Stimulated activated CD4-positive, alpha-beta T cell treated with anti-CD3 and anti-CD28 coated beads, Interleukin-2, amount 100 ng/mL, for 24 hours (primary cell): ENCODE results near the gene GNAQ.

Experiments
- DNase-seq, 2 donors: peaks; one replicate each; pipeline ENCODE4 v3.0.0-alpha.2; 2020

Gene GNAQ

DNA sequence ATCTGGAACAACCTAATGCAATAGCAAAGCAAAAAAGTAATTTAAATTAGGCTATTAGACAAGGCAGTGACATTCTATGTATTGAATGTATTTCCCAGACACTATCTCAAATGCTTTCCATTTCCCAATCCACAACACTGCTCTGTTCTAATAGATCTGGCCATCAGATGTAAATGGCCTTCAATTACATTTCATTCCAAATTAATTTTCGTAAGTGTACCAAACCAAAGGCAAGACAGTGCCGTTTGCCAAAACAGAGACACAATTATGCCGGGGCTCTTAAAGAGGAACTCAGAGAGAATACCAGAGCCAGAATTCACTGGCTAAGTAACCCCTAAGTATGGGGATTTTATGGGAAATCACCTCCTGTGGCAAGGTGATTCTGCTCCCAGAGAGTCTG, 63.1 kb downstream of the GNAQ start:
- DNase-seq, result no peak

DNA sequence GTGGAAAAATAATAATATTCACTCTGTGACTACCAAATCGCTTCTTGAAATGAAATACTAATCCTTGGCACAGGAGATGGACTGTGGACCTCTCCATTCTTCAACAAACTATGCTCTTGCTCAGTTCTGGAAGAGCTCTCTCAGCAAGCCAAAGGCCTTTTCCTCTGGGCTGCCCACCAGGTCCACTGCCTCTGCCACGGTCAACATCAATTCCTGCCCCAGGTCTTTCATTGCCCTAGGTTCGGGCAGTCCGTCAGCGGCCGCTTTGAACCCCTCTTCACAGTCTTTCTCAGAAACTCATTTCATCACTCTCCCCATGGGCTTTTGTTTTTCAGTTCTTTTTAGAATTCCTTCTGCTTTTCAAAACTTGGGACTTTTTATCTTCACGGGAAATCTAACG, 64.9 kb downstream of the GNAQ start:
- DNase-seq, result no peak

DNA sequence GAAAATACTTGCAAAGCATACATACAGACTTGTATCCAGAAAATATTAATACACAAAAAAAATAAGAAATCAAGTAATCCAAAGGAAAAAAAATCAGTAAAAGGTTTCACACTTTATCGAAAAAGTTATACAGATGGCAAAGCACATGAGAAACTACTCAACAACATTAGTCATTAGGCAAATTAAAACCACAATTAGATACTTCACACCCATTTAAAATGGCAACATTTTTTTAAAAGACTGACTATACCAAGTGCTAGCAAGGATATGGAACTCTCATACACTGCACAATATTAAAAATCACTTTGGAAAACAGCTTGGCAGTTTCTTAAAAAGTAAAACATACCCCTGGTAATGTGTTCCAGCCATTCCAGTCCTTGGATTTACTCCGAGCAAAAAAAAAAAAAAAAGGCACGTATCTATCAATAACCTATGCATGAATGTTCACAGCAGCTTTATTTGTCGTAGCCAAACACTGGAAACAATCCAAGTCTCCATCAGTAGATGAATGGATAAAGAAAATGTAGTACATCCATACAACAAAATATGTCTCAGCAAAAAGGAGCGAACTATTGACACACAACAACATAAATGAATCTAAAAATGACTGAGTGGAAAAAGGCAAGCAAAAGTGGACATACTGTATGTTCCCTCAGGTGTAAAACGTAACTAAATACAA, 66.0 kb downstream of the GNAQ start:
- DNase-seq, result no peak

DNA sequence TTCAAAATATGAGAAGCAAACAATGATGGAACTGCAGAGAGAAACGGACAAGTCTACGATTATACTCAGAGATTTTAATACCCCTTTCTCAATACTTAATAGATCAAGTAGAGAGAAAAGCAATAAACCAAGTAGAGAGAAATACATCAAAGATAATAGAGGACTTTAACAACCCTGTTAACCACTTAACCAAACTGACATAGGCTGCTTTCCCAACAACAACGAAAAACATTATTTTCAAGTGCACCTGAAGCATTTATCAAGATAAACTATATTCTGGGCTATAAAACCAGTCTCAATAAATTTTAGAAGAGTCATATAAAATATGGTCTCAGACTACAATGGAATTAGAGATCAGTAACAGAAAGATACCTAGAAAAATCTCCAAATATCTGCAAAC, 67.4 kb downstream of the GNAQ start:
- no peak for DNase-seq

DNA sequence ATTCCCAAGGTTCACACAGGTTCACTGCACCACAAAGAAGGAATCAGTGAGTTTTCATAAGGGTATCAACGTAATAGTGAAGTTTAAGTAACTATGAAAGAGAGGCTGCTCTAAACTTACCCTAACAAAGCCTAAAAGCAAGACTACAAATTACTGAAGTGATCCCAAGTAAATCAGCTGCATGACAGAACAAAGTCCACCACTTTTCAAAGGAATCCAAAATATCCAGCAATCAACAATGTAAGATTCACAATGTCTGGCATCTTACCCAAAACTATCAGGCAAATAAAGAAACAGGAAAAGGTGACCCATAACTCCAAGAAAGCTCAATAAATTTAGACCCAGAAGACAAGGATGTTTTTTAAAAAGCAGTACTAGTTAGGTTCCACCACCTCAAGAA, 70.1 kb downstream of the GNAQ start:
- no peak for DNase-seq

DNA sequence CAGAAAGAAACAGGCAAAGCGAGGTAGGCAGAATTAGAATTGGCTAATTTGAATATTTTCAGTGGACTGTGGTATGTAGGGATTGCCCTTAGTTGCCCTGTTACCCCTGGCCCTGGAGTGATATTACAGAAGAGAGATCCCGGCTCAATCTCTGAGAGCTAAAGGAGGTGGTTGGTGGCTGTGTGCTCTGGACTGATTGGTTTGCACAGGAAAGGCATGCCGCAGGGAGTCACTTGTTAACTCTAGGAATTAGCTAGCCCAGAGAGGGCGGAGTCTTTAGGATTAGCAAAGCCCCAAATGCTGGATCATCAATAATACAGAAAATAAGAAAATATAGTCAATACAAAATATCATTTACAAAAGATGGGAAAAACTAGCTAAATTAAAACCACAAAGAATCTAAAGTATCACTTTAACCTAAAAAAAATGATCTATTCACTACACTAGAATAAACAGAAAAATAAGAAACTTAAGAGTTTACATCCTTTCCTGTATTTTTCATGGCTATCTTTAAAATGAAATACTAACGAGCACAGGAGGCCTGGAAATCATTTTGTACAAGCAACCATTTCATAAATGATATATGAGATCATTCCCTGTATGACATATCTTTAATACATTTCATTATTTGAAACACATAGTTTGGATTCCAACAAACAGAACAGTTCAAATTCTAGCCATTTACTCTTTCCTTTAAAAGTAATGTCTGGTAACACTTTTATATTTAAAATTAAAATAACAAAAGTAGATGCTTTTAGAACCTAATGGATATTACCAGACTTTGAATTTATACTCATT, 71.1 kb downstream of the GNAQ start:
- no peak for DNase-seq

DNA sequence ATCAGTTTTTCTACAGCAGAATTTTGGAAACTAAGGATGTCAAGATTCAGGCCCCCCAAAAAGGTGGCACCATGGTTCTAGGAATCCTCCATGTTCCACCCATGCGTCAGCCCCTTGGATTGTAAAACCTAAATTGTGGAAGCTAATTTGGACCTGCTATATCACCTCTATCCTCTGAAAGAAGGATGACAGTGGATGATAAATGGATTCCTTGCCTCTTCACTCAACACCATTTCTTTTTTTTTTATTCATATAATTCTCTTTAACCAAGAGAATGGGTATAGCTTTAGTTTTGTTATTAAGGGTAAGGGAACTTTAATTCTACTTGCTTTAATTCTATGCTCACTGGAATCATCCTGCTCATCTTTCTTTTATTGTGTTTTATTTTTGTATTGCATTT, 71.8 kb downstream of the GNAQ start:
- no peak for DNase-seq

DNA sequence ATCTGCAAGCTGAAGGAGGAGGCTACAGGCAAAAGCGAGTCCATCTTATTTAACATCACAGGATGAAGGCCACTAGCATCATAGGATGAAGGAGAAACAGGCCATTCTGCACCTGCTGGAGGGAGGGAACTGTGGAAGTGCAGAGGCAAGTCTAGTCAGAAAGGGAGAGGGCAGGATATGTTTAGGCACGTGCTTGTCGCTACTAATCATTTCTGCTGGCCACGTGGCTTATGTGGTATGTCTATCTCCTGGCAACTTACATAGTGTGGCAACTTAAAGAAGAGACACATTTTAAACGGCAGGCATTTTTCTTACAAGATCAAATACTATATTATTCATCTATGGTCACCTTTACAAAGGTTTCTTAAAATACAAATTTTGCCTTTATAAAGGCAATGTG, 74.0 kb downstream of the GNAQ start:
- no peak for DNase-seq

DNA sequence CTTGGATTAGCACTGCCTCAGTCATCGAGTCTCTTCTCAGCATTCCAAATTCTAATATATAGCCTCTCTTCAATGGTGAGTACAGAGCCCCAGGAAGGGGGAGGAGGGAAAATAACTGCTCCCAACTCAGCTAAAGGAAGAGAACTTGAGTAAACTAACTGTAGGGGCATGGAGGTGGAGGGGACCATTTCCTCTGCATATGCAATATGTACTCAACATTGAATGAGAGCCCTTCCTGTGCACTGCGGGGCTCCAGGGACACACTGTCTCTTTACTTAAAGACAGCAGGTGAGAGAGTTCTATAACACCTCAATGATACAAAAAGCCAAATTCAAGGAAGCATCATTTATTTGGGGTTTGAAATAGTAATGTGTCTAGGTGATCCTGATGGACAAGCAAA, 75.1 kb downstream of the GNAQ start:
- no peak for DNase-seq

DNA sequence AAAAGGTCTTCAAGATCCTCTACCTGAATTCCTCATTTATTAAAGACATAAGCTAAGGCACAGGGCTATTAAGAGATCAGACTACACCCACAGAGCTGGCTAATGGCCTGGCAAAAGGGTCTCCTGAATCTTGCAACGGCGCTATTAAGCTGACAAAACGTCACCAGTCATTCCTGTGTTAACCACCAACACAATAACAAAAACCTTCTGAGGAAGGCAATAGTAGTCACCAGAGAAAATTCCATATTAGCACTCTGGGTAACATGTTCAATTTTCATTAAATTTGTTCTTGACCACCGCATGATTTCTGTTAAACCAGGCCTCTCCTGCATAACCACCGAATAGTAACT, 77.0 kb downstream of the GNAQ start:
- DNase-seq, result no peak

DNA sequence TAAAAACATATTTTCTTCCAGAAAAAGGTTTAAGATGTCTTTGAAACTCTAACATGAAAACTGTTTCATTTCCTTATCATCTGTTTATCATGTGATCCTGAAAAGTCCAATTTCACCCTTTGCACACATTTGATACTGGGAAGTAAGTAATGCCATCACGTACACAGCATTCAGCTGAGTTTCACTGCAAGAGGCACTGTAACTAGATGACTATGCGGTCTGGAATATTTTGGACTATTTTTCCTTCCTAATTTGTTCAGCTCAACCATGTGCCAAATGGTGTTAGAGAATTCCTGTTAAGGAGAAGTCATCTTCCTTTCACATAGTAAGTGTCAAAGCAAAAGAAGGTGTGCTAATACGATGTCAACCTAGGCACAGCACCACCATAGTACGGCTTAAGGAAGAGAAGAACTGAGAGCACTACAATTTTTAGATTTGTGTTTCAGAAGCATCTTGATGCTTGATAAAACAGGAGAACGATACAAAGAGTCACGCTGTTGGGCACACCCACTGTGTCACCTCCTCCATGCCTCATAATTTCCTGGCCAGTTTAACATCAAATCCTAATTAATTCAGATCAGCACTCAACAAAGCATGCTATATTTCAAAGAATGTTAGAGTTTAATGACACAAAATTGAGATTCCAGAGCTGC, 77.5 kb downstream of the GNAQ start:
- no peak for DNase-seq

DNA sequence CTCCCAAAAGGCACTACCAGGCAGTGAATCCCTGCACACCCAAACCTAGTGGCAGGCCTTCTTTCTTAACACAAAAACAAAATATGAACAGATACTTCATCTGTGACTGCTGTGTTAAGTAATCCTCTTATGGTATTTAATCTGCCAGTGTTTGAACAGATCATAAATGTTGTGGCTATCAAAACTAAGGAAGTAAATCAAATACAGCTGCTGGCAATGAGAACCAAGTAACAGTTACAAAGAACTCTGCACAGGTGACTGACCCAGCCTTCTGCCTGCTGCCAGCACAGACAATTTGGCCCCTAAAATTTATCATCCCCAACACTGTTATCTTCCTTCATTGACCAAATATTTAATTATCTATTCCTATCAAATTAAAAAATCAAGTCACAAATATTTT, 78.0 kb downstream of the GNAQ start:
- no peak for DNase-seq

DNA sequence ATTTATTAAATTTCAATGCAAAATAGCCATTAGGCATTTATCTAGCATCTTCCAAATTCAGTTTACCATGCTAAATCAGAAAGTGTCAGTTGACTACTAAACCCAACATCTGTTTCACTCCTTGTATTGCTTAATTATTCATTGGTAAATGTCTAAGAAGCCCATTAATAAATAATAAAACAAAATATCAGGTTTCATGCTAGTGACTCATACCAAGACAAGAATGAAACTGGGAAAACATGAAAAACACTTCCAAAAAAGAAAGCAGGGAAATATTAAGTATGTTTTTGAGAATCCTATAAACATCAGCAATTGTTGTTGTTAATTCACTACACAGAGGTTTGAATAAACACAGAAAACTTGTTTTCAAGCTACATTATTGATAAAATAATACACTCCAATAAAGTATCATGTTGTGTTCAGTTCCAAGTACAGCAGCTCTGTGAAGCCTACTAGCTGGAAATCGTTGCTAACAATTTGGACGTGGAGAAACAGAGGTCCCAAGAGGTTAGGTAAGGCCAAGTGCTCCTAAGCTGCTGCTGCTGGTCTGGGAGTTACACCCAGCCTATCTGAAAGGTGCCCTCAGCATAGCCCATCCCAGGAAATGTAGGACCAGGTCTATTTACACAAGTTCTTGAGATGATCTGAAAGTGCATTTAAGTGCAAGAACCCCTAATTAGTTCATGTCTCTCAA, 78.8 kb downstream of the GNAQ start:
- DNase-seq, result no peak

DNA sequence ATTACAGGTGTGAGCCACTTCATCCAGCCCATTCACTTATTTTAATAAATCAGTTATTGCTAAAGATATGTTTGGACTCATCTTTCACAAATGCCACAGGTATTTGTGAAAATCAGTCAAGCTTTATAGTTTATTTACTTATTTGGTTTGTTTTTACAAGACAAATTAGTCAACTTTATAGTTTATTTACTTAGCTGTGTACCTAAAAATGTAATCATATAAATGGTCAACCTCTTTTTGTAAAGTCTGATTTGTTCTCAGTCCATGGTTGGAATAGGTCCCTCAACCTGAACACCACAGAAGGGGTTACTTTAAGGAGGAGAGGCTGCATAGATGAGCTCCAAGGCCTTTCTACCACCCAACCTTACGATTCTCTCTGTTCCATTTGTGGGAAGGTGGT, 80.2 kb downstream of the GNAQ start:
- DNase-seq, result no peak

DNA sequence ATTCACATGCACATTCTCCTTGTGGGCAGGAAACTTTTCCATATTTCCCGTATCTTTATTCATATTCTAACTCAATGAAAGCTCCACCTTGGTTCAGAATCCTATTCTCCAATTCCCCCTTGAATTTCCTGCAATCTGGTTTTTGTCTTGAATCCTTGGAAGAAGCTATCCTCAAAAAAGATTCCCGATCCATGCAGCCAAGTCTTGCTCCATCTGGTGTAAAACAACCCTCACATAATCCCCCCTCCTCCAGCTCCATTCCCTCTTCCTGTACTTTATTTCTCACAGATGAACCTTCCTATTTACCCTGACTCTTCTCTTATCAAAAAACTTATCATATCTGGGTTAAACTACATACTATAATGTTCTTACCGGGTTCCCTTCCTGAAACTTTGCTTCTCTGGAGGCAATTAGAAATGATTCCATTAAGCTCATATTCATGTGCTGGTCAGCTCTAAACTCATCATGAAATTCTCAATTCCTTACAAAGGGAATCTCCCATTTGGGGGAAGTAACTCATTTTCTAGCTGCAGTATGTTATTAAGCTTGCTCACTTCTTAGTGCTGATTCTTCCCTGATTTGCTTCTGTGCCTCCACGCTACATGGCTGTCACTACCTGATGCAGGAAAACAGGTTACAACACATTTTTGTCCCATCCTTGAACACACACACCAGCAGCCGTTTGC, 81.7 kb downstream of the GNAQ start:
- DNase-seq, result no peak

DNA sequence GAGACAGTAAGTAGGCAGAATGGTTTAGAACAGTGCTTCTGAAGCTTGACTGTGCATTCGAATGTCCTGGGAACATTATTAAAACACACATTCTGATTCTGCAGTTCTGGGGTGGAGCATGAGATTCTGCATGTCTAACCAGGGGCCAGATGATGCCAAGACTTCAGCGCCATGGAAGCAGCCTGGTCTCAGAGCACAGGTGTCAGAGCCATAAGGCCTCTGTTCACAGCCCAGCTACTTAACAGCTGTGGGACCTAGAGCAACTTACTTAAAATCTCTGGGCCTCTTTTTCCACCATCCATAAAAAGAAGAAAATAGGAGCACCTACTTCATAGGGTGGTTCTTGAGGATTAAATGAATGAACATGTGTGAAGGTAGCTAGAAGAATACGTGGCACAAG, 84.0 kb downstream of the GNAQ start:
- no peak for DNase-seq

DNA sequence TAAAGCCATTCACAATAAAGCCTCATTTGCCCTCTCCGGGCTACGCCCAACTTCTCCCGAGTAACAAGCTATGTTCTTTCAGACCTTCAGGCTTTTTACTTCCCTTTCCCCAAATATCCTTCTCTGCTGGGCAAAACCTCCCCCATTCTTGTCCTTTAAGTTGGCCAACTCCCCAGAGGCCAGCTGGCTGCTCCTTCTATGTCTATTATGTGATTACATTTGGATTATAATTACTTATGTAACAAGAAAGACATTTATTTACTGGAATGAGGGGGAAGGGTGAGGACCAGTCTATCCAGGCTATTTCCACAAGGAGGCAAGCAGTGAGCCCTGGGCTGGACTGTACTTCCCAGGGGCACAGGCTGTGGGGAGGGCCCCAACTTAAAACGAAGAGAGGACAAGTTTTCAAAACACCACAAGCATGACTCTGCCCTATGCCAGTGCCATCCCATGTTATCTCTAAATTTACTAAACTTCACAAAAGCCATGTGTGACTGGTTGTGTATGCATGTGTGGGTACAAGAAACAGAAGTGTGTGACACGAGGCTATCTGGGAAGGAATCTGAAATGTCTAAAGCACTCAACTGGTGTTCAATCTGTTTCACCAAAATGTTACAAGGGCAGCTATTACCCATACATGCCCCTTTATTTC, 84.5 kb downstream of the GNAQ start:
- no peak for DNase-seq

DNA sequence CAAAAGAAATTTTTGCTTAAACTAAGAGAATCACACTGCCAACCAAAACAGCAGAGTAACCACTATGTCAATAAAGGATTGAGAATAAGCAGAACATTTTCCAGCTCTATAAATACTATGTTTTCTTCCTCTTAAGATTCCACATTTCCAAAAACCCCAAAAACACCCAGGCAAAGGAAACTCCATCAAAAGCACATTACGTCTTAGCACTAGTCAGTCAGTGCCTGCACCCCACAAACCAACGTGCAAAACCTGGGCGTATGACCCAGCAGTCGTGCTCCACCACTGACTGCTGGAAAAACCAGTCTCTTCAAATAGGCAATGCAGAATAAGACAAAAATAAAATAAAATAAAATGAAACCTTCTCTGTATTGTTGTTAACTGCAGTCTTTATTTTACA, 85.3 kb downstream of the GNAQ start:
- DNase-seq, result no peak

DNA sequence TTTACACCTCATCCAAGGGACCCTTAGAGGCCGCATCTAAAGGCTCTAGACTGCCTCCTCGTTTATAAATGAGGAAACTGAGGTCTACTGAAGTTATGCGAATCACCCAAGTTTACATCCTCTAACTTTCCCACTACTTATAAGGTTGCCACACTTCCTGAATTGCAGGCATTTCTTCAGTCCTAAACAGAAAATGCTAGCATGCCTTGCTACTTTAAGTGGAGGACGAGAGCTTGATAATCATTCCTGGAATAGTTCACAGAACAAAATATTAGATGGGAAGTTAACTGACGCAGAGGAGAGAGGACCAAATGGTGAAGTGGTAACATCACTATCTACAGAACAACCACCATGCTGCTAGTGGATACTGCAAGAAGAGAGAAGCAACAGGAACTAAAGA, 85.8 kb downstream of the GNAQ start:
- DNase-seq, result no peak

DNA sequence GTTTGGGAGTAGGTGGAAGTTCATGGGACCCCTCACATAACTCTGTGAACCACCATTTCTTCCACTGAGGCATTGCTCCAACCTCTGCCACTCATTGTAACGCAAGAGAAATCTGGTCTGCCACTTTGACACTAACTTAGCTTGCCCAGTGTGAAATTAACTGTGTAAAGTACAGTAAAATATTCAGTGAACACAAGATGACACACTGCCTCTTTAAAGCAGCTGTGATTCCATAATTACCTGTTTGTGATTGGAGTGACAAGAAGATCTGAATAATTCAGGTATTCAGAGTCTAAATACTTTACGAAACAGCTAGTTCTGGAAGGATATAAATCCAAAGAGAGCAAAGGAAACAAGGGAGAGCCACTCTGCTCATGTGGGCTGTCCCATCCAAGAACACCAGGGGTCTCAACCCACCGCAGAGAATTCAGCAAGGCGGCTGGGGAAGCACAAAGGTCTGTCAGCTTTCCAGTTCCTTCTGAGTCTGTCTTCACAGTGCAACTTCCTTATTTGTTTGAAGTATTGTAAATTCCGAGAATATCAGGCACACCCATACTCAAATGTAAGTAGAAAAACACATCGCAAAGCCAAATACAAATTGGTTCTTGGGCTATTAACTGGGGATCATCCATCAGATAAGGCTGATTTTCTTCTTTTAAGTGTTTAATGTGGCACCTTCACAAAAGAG, 86.9 kb downstream of the GNAQ start:
- no peak for DNase-seq

DNA sequence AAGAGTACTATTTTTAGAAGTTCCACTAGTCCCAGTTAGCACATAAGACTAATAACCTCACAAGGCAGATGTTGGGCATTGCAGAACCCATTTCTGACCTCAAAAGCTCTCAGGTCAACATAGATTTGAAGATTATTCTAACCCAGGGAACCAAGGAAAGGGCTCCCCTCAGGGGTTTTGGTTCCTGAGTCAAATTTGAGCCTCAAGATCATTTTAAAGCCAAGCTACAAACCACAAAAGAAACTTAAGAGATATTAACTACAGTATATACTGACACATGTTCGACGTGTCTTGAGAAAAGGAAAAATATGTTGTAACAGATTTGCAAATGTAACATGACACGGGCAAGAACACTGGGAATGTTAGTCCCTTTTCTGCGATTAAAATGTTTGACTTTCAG, 88.6 kb downstream of the GNAQ start:
- DNase-seq, result no peak

DNA sequence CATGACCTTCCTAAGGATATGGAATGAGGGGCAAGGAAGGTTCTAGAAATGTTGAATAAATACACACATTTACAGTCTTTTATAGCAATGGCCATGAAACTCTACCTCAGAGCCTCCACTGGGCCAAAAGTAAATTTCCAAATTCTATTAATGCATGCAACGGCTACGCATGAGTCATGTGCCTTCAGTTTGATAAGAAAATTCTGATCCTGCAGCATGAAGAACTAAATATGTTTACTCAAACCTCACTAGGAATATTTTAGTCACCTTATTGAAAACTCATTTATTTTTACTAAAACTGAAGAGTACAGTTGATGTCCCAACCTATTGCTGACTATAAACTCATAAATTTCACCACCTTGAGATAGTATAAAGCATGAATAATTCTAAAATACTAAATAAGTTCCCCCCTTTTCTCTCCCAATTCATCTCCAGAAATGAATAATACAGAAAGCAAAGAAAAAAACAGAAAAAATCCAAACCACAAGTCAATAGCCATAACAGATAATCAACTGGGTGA, 92.4 kb downstream of the GNAQ start:
- DNase-seq, result no peak
